Glutamatergic neuron (in vitro differentiated cells): ENCODE data around the gene SETD5. TPM values are rescaled to one million over a fixed set of nuclear protein-coding genes. Genes with fewer than 3 reads are reported as not detected.

Experiments used
- DNase-seq: peaks from one replicate; pipeline ENCODE4 v3.0.0; 2022
- H3K27ac Mint-ChIP-seq: one replicate; pipeline ENCODE4 v1.8.0; 2020; ENCODE audit warnings: mild to moderate bottlenecking, mixed read lengths, inconsistent platforms; ENCODE audit not compliant: unreplicated experiment
- H3K27me3 Mint-ChIP-seq: one replicate; pipeline ENCODE4 v1.8.0; 2020; ENCODE audit warnings: mild to moderate bottlenecking, moderate library complexity, mixed read lengths, inconsistent platforms; ENCODE audit not compliant: unreplicated experiment
- H3K36me3 Mint-ChIP-seq: one replicate; pipeline ENCODE4 v1.8.0; 2020; ENCODE audit warnings: mild to moderate bottlenecking, mixed read lengths, inconsistent platforms; ENCODE audit not compliant: unreplicated experiment
- H3K4me1 Mint-ChIP-seq: one replicate; pipeline ENCODE4 v1.8.0; 2020; ENCODE audit warnings: mild to moderate bottlenecking, low read depth, mixed read lengths, inconsistent platforms; ENCODE audit not compliant: unreplicated experiment
- H3K4me3 Mint-ChIP-seq: one replicate; pipeline ENCODE4 v1.8.0; 2020; ENCODE audit warnings: mild to moderate bottlenecking, mixed read lengths, inconsistent platforms; ENCODE audit not compliant: unreplicated experiment
- H3K9me3 Mint-ChIP-seq: one replicate; pipeline ENCODE4 v1.8.0; 2020; ENCODE audit warnings: mild to moderate bottlenecking, moderate library complexity, mixed read lengths, inconsistent platforms; ENCODE audit not compliant: unreplicated experiment
- total RNA-seq: library from RNA; stranded (reverse); fragmentation: NEBNext Ultra II Directional; extraction: Animal tissue kit (Norgen Biotek cat#: 25700); gene quantifications from one replicate; pipeline ENCODE4 v1.2.1, GENCODE V29; 2021; ENCODE audit not compliant: unreplicated experiment
- TF ChIP-seq, protein P1 (sequence below): fragments of 200-600 bp; sonication (generic); IDR thresholded peaks from one replicate; pipeline ENCODE4 v1.5.0; 2021; ENCODE audit not compliant: partially characterized antibody, unreplicated experiment

The SETD5 gene
- total RNA-seq, 1 donor from 2014 or later: 337 TPM

DNA sequence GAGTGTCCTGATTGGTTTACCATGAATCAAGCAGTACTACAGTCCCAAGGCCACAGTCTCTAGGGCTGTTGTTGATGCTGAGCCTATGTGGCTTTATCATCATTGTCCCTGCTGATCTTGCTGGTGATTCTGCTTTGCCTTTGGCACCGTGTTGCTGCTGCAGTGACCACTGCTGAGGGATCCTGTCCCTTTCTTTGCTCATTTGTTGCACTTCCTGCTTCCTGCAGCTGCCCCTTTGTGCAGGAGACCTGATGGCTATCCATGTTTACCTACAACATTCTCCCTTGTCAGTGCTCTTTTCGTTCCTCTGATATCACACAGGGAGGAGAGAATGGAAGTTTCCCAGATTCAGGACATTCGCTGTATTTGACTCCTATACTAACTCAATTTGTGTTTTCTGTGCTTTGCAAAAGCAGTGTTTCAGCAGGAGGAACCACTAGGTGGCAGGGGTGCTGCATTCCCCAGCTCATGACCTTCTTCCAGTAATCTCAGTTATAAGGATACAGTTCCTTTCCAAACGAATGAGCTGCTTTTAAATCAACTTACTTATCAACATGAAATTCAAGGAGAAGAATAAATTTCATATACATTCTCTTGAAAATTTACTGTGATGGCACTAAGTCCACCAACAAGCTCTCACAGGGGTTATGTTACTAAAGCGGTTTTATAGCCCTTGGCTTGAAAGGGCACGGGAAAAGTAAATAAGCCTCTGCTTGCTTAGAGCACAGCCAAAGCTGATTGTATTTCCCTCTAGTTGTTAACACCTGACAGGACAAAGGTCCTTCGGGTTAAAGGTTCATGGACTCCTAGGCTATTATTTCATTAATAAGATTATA lies 44.3 kb upstream of the SETD5 start:
- peak; percentile 64 for DNase-seq
- Mint-ChIP-seq H3K27ac (no peak overlapping the region), H3K27me3 (peaks cover 1% of the 10 kb centered on the region), H3K4me1 (peaks cover 13% of the 10 kb centered on the region), H3K9me3 (peaks cover 2% of the 10 kb centered on the region), H3K36me3 (peaks cover 2% of the 10 kb centered on the region), H3K4me3 (no peak overlapping the region)
- TF ChIP-seq, protein P1, sequence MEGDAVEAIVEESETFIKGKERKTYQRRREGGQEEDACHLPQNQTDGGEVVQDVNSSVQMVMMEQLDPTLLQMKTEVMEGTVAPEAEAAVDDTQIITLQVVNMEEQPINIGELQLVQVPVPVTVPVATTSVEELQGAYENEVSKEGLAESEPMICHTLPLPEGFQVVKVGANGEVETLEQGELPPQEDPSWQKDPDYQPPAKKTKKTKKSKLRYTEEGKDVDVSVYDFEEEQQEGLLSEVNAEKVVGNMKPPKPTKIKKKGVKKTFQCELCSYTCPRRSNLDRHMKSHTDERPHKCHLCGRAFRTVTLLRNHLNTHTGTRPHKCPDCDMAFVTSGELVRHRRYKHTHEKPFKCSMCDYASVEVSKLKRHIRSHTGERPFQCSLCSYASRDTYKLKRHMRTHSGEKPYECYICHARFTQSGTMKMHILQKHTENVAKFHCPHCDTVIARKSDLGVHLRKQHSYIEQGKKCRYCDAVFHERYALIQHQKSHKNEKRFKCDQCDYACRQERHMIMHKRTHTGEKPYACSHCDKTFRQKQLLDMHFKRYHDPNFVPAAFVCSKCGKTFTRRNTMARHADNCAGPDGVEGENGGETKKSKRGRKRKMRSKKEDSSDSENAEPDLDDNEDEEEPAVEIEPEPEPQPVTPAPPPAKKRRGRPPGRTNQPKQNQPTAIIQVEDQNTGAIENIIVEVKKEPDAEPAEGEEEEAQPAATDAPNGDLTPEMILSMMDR: peak; percentile 68

DNA sequence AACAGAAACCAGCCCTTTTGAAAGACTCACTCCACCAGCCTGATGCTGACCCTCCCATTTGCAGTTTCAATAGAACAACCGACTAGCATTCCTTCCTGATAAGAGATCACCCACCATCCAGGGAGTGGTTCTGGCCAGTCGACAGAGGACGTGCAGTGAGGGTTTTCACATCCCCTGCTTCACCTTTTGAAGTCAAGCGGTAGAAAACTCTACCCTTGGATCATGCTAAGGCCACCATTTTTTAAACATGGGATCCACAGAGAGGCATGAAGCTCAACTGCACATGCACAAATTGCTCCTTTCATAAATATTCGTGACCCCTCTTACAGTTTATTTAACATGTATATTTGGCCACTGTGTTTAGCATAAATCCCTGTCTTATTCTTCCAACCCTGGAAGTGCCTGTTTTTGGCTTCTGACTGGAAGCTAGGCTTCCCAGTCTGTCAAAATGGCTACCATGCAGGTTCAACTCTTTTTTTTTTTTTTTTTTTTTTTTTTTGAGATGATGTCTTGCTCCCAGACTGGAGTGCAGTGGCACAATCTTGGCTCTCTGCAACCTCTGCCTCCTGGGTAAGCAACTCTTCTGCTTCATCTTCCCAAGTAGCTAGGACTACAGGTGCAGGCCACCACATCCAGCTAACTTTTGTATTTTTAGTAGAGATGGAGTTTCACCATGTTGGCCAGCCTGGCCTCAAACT lies 35.6 kb upstream of the SETD5 start:
- DNase-seq: no peak
- H3K4me3 Mint-ChIP-seq: peak overlapping the region; percentile 97
- no peak overlapping the region for H3K27ac Mint-ChIP-seq
- H3K36me3 Mint-ChIP-seq: no peaks in the 10 kb centered on the region
- TF ChIP-seq, protein P1: no peak
- H3K9me3 Mint-ChIP-seq: peaks cover 6% of the 10 kb centered on the region
- peaks cover 2% of the 10 kb centered on the region for H3K4me1 Mint-ChIP-seq
- no peaks in the 10 kb centered on the region for H3K27me3 Mint-ChIP-seq

DNA sequence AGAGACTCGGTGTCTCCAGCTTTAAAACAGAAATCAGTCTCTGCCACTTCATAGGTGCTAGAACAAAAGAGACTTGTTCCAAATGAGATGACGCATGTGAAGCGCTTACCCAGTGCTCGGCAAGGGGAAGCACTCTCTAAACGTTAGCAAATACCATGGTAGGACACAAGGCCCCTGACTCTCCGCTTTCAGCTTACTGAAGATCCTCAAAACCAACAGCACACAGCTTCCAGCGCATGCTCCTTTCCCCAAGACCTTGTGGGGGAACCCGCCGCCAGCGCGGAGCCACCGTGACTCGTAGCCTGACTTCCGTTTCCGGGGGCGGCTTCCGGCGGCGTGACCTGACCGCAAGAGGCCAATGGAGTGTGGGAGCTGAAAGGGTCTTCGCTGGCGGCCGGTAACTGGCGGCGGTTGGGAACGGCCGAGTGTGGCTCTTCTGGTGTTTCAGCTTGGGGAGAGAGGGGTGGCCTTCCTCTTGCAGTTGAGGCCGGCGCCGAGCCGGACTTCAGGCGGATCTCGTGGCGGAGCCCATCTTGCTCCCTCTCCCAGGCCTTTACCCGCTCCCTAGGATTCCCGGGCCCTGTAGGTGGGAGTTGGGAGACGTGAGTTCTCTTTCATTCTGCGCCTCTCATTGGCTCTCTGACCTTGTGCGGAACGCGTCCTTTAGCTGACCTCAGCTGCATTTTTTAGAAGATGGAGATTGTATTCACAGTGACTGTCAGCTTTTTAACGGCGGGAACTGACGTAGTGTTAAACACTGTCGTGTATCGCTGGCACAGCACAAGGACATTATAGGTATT lies 34.5 kb upstream of the SETD5 start, which contains the start of gene THUMPD3:
TSS of gene THUMPD3 (plus strand) at position 324 of the 800 bp plus-strand sequence. CDS start 2,015 bp downstream, outside the sequence.
- peak; percentile 94 for DNase-seq
- TF ChIP-seq, protein P1: no peak
- Mint-ChIP-seq H3K27me3 (no peaks in the 10 kb centered on the region), H3K9me3 (peaks cover 6% of the 10 kb centered on the region), H3K4me3 (peak within 1 kb of the TSS; percentile 97), H3K4me1 (peaks cover 2% of the 10 kb centered on the region), H3K27ac (peak within 1 kb of the TSS; percentile 97), H3K36me3 (no peaks in the 10 kb centered on the region)

DNA sequence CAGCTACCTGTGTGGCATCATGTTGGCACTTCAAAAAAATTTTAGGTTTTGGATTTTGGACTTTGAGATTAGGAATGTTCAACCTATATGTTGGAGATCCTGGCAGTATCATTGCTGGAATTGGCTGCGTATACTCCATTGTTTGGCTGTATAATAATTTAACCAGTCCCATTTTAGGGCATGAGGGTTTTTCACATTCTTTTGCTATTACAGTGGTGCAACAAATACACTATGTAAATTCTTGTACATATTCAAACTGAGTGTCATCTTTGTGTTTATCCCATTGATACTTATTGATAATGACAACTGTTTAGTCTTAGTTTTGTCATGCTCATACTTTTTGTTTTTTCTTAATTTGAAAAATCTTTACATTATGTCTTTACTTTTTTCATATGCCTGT lies 27.9 kb upstream of the SETD5 start:
- H3K27me3 Mint-ChIP-seq: no peaks in the 10 kb centered on the region
- no peaks in the 10 kb centered on the region for H3K9me3 Mint-ChIP-seq
- no peak overlapping the region for H3K4me3 Mint-ChIP-seq
- H3K36me3 Mint-ChIP-seq: no peaks in the 10 kb centered on the region
- TF ChIP-seq, protein P1: no peak
- H3K27ac Mint-ChIP-seq: no peak overlapping the region
- H3K4me1 Mint-ChIP-seq: no peaks in the 10 kb centered on the region
- no peak for DNase-seq
